NCI-H1694 treated with DMSO at 0.1 percent for 48 hours (cell line): Measurements from ENCODE around the gene ACADS.

ENCODE experiments used
- DNase-seq: peaks from one replicate; lab custom pipeline; 2025; lab: John Stamatoyannopoulos, UW

ACADS gene, protein sequence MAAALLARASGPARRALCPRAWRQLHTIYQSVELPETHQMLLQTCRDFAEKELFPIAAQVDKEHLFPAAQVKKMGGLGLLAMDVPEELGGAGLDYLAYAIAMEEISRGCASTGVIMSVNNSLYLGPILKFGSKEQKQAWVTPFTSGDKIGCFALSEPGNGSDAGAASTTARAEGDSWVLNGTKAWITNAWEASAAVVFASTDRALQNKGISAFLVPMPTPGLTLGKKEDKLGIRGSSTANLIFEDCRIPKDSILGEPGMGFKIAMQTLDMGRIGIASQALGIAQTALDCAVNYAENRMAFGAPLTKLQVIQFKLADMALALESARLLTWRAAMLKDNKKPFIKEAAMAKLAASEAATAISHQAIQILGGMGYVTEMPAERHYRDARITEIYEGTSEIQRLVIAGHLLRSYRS

DNA sequence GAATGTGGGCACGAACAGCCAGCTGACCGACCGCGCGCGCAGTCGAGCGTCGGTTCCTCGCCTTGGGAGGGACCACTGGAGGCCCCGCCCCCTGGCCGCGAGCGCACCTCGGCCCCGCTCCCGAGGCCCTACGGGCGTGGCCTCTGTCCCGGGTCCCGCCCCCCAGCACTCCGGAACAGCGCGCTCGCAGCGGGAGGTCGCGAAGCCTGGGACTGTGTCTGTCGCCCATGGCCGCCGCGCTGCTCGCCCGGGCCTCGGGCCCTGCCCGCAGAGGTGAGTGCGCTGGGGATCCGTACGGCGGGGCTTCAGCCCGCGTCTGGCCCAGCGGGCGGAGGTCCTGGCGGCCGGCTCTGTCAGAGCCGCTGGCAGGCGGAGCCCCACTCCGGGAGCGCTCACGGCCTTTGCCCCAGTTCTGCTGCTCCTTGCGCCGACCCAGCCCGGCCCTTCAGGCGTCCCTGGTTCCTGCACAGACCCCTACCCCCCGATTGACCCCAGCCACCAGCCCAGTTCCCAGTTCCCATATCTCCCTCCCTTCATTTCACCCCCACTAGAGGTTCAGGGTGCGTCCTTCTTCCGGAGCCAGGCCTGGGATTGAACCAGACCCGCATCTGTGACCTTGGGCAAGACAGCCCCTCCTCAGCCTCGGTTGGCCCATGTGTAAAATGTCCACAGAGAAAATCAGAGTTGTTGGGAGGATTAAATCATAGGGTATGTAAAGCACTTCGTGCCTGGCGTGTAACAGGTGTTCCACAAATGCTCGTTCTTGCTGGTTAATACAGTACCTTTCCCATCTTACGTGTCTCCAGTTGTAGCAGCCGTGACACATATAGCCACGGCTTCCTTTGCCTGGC is at the start of gene ACADS:
Gene ACADS, plus strand, starts transcription at position 168 of the 851 bp plus-strand sequence. Its CDS starts 60 bp downstream, at position 228.
- peak; percentile 47 for DNase-seq

DNA sequence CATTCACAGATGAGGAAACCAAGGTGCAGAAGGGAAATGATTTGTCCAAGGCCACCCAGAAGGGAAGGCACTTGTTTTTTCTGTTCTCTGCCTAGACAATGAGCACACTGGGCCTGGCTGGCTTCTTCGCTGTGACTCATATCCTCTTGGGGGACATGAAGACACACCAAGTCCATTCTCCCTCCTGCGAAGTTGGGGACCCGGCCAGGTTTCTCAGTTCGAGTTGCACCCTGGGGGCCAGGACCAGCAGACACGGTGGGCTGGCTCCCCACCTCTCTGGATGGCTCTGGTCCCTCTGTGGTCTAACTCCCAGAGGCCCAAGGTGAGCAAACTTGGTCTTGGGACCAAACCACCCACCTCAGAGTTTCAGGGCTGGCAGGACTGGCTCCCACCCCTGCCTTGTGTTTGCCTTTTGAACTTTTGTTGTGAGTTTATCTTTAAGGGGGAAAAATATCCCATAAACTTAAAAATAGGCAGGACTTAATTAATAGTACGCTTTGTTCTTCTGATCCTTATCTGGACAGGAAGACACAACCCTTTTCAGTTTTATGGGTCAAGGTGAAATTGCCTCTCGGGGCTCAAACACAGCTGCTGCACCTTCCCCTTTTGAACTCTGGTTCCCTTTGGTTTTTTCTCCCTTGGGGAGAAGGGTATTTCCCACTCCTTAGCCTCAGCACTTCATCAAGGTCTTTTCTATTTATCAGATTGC is 47.7 kb upstream of the ACADS start:
- no peak for DNase-seq

DNA sequence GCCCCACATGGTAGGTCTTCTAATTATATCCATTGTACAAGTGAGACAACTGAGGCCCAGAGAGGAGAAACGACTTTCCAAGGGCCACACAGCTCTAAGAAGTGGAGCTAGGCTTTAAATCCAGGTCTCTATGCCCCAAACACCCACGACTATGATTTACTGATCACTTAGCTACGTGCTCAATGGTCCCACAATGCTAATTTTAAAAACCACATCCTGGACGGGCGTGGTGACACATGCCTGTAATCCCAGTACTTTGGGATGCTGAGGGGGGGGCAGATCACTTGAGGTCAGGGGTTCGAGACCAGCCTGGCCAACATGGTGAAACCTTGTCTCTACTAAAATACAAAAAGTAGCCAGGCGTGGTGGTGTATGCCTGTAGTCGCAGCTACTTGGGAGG is 47.1 kb upstream of the ACADS start:
- no peak for DNase-seq

DNA sequence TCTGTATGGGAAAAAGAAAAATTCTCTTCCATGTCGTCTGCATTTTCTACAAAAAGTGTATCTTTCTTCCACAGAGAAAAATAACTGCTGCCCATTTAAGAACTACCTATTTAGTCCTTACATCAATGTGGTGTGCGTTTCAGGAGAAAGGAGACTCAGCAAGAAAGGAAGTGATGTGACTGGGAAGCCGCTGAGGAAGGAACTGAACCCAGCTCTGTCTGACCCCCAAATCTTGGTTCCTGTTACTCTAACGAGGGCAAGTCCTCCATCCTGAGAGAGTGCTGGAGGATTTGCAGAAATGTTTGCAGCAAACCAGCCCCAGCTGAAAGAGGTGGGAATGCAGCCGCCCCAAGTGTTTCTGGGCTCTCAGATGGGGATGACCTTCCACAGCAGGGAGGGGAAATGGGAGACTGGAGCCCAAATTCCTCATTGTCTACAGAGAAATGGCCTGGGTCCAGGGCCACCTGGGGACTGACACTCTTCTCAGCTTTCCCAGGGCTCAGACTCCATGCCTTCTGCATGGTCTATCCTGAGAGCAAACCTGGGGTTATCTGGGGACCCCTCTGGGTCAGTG is 45.4 kb upstream of the ACADS start:
- no peak for DNase-seq

DNA sequence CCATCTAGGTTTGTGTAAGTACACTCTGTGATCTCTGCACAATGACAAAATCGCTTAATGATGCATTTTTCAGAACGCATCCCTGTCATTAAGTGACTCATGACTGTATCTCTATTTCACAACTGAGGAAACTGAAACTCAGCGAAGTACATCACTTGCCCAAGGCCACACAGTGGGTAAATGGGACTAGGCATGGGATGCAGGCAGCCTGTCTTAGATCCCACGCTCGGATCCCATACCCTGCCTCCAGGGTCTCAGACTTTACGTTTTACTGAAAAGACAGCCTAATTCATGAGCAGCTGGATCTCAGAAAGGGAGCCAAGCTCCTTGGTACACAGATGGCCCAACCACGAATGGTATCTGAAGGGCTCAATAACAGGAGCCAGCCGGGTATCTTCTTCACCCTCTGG is 41.1 kb upstream of the ACADS start:
- DNase-seq = no peak

DNA sequence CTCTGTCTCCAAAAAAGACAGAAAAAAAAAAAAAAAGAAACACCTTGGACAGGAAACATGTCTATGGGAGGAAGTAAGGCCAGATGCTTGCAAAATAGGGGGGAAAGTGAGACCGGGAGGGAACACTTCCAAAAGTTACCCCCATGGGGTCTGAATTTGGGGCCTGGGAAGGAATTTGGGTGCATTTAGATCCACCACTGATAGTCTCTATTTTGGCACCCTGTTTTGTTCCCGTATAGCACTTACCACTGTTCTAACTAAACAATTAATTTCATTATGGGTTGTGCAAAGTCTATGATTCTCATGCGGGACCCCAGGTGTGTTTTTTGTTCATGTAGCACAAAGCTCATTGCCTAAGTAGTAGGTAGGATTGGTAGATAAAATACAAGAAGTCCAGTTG is 40.1 kb upstream of the ACADS start:
- no peak for DNase-seq

GRCh38 chr12:120686151-120686689 is 39.4 kb upstream of the ACADS start:
- peak; percentile 92 for DNase-seq

- peak; percentile 94 for DNase-seq
Observed at GRCh38 chr12:120686690-120687577, 38.7 kb upstream of the ACADS start, which contains the start of gene MLEC. Gene MLEC (plus strand): TSS chr12:120687149. CDS start chr12:120687297, 148 bp downstream.

DNA sequence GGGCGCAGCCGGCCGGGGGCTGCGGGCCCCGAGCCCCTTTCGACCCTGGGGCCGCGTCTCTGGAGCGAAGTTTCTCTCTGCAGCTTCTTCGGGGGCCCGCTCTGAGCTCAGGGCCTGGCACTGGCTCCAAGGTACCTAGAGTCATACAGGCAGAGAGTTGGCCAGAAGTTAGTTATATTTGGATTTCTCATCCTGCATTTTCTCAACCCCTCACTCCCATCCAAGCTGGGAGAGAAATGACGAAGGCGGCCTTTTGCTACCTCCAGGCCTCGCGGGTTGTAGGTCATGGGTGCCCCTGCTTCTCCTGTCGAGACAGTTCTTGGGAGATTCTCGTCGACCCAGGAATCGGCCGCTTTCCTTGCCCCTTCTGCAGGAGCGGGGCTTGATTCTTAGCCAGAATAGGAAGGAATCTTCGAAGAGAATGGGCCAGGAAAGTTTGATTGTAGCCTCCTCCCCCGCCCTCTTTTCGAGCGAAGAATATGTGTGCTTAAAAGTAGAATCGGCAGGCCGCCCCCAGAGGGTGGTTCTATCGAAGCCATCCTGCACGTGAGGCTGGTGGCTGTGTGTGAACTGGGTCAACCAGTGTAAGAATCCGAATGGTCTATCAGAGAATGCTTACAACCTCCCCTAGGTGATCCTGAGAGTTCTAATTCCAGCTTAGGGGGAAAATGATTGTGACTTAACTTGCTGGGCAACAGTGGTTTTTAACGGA is 37.9 kb upstream of the ACADS start:
- no peak for DNase-seq

DNA sequence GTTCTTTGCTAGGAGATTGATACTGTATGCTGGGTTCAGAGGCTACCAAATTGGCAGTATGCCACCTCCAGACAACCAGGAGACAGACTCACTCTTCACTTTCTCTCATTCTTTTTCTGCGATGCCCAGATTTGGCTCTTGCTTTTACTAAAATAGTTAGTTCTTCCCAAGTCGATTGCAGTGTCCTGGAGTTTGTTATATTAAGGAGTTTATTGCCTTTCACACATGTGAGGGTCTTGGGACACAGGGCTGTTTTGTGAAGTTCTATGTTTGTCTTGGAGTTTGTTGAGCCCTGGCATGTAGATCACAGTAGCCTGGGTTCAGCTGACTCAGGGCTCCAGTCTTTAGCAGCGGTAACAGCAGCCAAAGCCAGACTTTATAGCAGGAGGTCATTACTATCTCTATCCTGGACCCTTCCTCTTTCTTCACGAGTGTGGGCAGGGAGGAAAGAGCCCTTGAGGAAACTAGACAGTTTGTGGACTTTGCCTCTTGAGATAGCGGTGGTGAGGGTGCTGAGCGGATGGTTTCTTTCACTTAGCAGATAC is 37.0 kb upstream of the ACADS start:
- no peak for DNase-seq

- no peak for DNase-seq
Observed at GRCh38 chr12:120689397-120690082, 36.1 kb upstream of the ACADS start.

- no peak for DNase-seq
Observed at GRCh38 chr12:120690083-120690450, 35.6 kb upstream of the ACADS start.

- DNase-seq = no peak
Observed at GRCh38 chr12:120690978-120691377, 34.6 kb upstream of the ACADS start.

DNA sequence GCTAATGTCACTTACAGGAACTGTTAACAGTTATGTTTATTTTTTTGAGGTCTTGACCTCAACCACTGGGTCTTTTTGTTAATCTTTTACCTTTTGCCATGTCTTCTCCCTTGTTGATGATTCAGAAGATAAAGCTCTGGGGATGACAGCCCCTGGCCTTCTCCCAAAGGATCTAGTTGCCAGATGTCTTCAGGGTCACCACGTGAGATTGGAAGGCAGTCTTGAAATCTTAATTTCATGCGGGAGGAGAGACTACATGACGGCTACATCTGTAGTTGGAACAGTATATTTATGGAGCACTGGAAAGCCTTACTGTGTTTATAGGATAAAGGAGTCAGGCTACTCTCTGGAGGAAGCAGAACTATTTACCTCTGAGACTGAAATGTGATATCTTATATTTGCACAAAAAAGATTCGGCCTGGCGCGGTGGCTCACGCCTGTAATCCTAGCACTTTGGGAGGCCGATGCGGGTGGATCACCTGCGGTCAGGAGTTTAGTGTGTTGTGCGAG is 33.0 kb upstream of the ACADS start:
- DNase-seq = no peak

DNA sequence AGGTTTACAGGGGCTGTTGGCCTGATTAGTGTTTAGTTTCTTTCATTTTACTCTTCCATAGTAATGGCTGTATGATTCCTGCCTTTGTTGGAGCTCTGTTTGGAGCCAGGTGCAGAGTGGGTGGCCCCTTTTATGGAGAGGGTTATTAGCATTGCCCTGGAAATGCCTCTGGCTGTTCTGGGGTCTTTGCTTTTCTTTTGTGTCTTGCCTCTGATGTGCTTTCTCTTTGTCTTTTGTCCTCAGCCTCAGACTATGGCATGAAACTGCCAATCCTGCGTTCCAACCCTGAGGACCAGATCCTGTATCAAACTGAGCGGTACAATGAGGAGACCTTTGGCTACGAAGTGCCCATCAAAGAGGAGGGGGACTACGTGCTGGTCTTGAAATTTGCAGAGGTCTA is 31.8 kb upstream of the ACADS start:
- no peak for DNase-seq

GRCh38 chr12:120696626-120697025 is 29.0 kb upstream of the ACADS start:
- DNase-seq = no peak

- DNase-seq = no peak
Observed at GRCh38 chr12:120697344-120697743, 28.3 kb upstream of the ACADS start.

- no peak for DNase-seq
Observed at GRCh38 chr12:120698665-120699064, 27.0 kb upstream of the ACADS start.

- no peak for DNase-seq
Observed at GRCh38 chr12:120699553-120699952, 26.1 kb upstream of the ACADS start.
